Stimulated activated CD4-positive, alpha-beta T cell treated with anti-CD3 and anti-CD28 coated beads, Interleukin-2, amount 100 ng/mL, for 4 hours (primary cell): ENCODE results near the gene ECHDC3.
"Not testable (repeated sequence)": the region's sequence is repeated elsewhere in the genome, so short reads cannot be mapped to it uniquely, and the experiment has no call there.

Source experiments
- DNase-seq: peaks from one replicate; pipeline ENCODE4 v3.0.0-alpha.2; 2020; ENCODE audit warnings: low read depth

Gene ECHDC3

DNA sequence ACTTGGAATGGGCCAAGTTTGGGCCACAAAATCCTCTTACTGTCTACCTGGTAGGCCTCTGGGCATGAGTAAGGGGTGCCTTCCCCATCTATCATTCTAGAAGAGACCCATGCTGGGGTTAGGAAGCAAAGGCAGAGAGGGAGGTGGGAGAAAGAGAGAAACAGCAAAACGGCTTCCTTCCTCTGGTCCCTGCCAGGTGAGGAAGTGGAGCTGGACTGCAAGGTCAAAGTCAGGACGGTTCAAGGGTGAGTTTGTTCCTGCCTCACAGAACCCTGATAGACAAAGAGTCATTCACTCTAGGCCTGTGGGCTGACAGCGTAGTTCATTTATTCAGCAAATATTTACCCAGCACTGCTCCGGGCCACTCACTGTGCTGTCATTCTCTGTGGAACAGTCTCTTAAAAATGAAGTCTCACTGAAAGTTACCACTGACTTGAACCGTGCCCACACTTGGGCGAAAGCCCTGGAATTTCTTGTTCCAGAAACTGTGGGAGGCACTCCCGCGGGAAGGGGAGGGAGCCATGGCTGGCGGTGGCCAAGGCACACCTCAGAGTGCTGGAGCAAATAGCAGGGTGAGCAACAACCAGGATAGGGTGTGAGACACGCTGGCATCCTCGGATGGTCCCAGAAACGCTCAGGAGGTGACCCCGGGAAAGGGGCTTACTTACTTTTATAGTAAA, 26.2 kb upstream of the ECHDC3 start:
- DNase-seq = no peak

DNA sequence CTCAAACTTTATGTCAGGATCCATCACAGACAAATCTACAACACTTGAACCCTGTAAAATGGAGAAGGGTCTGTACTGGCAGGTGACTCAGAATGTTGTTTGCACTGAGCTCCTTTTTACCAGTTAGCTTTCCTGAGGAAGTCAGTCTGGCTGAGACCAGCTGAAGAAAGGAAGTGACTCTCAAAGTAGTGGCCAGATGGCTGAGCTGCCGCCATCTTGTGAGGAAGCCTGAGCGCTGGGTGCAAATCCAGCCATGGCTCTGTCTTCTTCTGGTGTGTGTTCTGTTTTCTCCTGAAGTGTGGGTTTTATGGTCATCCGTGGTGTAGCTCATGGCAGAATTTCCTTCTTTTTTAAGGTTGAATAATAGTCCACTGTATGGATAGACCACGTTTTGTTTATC, 25.5 kb upstream of the ECHDC3 start:
- DNase-seq = no peak

DNA sequence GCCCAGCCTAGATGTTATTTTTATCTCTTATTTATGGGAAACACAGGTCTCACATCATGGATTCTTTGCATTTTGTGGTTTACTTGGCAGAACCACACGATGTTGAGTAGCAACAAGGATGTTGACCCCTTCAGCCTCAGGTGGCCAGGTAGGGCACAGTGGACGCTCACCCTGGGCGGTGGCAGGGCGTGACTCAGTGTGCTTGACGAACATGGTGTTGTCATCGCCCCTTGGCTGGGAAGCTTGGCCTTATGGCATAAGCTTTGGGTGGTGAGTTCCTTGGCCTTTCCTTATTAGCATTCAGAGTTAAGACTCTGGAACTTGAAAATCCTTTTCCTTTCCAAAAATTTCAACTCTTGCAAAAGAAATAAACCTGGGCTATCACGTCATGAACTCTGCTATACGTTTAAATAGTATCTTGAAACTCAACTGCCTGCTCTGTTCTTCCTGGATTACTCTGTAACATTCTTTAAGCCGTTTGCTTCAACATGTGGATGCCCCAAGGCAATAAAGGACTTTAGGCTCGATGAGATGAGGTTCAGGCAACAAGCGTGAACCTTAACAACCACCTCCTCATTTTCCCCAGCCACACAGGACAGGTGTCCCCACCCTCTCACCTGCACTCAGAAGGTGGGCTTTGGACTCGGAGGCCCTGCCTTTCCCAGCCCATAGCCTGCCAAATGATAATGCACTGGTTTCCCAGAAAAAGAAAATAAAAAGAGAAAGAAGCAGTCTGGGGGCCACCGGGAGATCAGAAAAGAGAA, 22.5 kb upstream of the ECHDC3 start:
- no peak for DNase-seq

DNA sequence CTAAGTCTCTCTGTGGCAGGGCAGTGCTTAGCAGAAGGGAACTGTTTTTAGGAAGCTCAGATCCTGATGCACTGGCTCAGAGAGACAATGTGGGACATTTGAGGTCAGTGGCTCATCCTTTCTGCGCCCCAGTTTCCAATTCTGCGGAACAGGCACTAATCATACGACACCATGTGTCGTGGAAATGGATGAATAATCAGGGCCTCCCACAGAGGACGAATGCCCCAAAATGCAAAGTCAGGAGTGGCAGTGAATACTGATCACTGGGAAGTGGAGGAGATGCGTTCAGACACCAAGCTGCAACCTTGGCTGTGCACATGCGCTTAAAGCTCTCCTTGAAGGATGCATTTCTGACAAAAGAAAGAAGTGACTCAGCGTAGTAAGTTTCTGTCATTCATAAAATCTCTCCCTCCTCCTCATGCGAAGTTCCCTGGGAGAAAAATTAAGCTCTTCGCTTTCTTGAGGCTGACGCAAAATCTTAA, 21.9 kb upstream of the ECHDC3 start:
- no peak for DNase-seq

DNA sequence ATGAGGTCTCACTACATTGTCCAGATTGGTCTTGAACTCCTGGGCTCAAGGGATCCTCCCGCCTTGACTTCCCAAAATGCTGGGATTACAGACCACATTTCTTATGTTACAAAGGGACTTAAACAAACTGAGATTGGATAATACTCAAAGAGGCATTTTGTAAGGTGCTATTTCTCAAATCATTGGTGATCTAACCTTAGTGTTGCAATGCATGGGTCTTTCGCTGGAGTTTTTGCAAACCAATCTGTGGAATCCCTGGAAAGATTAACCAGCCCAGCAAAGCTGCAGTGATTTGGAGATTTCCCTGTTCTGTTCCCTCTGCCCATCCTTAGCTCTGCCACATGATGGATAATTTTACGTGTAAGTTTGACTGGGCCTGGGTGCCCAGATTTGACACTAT, 20.4 kb upstream of the ECHDC3 start:
- no peak for DNase-seq

DNA sequence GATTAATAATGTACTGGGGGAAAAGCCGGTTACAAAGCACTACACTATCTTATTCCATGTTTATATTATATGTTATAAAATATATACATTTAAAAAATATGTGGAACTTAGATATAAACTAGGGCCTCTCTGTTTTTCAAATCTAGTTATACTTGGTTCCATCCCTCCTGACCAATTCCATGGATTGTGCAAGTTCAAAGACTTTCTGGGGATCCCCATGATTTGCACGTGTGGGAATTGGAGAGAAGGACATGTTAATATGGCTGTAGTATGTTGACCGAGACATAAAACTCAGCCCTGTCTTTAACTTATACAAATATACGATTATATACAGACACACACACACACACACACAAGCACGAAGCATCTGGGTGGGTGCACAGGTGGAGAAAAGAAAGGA, 18.8 kb upstream of the ECHDC3 start:
- DNase-seq = no peak

DNA sequence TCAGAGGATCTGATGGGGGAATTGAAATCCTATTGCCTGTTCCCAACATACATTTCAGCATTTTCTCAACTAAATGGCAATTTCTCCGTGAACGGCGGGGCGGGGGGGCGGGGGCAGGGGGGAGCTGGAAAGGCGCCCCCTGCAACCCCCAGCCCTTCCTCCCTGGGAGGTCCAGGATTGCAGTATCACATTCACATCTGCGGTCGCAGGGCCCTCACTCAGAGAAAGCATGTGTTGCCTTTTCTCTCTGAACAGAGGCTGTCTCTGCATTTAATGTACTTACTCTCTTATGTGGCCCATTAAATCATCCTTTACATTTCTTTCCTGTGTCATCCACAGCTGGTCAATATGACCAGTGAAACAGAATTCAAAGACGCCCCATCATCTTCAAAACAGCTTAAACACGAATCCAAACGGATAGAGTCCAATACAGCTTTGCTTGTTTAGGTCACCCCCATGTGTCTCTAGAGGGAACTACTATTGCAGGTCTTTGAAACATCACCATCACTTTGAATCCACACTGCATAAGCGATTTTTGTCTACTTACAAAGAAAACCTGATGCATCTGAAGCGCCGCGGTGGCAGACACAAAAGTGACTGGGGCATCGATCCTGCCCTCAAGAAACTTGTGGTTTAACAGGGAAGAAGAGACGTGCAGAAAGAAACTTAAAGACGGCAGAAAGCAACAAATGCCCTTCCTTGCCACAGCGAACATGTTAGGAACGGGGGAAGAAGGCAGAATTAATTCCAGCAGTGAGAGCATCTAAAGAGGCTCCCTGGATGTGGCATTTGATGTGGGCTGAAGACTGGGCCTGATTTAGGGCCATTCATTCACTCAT, 17.0 kb upstream of the ECHDC3 start:
- no peak for DNase-seq

DNA sequence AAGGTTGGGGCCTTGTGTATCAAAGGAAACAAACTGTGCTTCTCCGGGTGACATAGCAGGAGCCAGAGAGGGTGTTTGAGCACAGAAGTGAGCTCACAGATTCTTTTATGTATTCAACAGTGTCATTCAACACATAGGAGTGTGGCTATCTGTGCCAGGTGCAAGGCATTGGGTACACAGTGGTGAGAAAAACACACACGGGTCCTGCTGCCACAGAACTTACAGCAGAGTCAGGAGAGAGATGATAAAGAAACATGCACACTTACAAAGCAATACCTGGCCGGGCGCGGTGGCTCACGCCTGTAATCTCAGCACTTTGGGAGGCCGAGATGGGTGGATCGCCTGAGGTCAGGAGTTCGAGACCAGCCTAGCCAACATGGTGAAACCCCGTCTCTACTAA, 16.3 kb upstream of the ECHDC3 start:
- DNase-seq = no peak

DNA sequence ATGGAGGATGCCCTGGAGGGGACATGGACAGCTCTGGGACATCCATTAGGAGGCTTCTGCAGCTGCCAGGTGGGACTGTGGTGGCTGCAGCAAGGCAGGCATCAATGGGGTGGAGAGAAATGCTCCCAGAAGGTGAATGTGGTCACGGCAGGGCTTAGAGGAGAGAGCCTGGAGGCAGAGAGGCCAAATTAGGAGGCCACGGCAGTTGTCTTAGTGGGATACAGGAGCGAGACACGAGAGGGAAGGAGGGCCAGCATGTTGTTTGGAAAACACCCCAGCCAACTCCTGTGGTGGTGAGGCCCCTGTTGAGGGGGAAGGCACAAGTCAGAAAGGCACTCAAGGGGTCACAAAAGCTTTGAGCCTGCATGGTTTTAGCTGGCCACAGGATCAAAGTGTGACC, 14.6 kb upstream of the ECHDC3 start:
- no peak for DNase-seq

DNA sequence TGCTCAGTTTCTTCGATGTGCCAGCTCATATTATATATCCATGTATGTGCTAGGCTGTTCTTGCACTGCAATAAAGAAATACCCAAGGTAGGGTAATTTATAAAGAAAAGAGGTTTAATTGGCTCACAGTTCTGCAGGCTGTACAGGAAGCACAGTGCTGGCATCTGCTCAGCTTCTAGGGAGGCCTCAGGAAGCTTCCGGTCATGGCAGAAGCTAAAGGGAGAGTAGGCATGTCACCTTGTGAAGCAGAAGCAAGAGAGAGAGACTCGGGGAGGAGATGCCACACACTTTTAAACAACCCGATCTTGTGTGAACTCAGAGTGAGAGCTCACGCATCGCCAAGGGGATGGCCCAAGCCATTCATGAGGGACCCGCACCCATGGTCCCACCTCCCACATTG, 13.8 kb upstream of the ECHDC3 start:
- DNase-seq = no peak

DNA sequence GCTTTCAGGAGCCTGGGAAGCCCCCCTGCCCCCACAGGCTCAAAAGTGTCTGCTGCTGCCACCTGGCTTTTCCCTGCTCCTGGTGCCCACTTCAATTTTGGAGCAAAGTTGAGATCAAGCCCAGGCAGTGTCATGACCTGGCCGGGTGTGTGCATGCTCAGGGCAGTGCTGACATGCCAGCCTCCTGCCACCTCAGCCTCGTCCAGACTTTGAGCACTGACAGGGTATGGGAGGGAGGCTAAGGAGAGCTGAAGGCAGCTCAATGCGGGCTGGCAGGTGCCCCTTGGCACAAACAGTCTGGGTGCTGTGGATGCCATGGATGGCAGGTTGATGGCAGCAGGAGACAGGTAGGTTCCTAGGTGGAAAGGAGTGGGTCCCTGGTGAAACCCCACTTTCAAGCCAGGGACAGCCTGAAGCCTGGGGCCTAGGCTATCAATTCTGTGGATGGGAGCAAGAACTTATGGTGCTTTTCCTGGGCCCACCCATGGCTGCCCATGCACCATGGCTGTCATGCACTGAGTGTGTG, 12.3 kb upstream of the ECHDC3 start:
- DNase-seq = no peak

DNA sequence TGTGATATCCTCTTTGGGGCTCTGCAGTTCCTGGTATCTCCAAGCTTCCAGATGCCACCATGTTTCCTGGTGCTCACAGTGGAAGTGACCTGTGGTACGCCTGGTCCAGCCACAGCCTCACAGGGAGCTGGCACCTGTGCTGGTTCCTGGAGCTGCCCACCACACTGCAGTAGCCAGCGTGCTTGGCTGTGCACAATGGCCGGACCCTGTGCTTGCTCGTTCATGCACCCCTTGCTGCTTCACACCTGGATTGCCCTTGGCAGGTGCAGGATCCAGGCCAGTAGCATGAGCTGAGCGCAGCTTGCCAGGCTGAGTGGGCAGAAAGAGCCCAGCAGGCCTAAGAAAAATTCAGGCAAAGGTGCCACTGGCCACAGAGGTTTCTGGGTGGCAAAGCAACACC, 11.4 kb upstream of the ECHDC3 start:
- no peak for DNase-seq

DNA sequence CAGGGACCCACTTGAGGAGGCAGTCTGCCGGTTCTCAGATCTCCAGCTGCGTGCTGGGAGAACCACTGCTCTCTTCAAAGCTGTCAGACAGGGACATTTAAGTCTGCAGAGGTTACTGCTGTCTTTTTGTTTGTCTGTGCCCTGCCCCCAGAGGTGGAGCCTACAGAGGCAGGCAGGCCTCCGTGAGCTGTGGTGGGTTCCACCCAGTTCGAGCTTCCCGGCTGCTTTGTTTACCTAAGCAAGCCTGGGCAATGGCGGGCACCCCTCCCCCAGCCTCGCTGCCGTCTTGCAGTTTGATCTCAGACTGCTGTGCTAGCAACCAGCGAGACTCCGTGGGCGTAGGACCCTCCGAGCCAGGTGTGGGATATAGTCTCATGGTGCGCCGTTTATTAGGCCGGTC, 5.4 kb upstream of the ECHDC3 start:
- not testable (repeated sequence) for DNase-seq

DNA sequence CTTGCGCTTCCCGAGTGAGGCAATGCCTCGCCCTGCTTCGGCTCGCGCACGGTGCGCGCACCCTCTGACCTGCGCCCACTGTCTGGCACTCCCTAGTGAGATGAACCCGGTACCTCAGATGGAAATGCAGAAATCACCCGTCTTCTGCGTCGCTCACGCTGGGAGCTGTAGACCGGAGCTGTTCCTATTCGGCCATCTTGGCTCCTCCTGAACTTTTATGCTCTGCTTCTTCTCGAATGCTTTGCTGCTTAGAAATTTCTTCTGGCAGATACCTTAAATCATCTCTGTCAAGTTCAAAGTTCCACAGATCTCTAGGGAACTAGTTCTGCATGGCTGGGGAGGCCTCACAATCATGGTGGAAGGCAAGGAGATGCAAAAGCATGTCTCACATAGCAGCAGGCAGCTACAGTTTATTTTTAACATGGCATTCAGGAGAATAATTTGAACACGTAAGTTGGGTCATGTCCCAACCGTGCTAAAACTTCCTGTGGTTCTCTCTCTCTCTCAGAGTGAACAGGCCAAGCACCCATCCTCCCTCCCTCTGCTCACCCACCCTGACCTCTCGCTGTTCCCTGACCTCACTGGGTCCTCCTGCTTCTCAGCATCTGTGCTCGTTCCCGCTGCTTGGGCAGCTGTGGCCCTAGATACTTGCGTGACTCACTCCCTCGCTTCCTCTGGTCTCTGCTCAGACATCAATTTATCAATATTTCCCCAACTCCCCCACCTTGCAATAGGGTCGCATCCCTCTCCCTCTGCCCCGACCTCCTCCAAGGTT, 4.7 kb upstream of the ECHDC3 start:
- DNase-seq = not testable (repeated sequence)

DNA sequence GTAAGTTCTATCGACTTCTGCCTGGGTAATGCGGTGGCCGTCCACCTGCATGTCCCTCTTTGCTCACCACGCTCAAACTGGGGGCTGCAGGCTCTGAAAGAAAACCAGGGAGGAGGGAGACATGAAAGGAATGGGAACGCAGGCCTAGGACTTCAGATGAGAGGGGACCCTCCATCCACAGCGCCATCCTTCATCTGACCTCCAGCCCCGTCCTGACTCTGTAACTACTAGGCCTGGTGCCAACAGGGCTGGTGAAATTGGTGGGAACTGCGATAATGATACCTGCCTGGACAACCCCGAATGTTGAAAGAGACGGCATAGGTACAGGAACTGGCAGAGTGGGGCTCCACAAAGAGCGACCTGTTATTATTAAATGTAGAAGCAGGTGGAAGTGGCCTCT, 1.3 kb upstream of the ECHDC3 start:
- DNase-seq = no peak

DNA sequence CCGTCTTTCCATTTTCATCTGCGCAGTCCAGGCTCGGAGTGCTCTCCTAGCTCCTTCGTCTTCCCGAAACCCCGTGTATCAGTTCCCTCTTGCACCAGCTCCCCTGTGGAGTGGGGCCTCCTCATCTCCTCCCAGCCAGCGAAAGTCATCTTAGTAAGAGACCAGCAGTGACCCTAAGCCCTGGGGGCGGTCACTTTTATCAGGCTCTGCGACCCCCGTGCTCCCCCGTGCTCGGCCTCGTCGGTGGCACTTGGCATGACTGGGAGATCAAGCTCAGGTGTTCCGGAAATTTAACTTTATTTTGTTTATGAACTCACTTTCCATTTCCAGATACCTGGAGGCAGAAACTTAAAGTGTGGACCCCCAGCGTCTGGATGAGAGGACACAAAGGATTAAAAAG, 574 bp upstream of the ECHDC3 start:
- no peak for DNase-seq

DNA sequence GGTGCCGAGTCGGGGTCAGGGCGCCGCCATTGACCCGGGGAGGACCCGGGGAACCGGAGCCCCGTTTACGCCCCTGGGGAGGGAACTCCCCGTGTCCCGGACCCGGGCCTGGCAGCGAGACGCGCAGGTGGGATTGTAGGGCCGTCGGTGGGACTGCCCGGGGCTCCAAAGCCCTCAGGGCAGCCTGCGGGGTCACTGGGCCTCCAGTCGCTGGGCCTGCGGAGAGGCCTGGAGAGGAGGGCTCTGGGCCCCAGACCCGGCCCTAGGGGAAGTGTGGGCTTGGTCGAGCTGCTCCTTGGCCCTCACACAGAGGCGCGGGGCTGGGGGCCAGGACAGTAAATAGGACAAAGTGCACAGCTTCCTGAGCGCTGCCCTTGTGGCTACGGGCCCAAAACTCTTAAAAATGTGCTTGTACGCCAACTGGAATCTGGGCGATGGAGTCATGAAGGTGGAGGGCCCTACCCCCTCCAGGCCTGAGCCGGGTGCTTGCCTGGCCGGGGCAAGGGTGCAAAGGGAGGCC, 657 bp downstream of the ECHDC3 start:
- no peak for DNase-seq

DNA sequence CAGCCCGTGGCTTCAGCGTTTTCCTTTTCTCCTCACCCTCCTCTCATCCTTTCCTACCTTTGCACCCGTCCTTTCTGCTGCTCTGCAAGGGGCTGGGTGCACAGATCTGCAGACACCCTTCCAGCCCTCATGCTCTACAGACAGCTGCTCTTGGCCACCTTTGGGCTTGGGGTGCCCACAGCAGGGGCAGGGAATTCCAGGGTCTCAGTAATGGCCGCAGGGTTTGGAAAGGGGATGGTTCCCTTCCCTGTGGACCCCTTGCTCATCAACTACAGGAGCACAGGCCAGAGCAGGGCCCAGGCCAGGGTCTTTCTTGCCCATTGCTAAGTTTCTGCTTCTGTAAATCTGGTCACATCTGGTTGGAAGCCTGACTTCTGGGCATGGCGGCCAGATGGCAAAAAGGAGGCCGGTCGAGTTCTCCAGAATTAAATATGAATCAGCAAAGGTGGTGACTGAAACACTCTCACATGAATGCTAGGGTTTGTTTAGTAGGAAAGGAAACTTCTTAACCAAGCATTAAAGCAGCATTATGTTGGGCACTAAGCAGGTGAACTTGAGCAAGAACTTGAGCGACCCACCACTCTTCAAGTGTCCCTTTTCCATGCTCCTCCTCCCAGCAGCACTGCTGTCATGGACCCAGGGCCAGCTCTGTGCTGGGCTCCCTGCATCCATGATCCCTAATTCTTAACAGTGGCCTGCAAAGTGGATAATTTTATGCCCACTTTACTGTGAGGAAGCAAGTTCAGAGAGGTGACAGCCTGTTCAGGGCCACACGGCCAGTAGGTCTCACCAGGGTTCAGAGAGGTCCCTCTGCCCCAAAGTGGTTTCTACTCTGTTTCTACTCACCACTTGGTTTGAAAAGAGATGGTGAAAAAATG, 1.5 kb downstream of the ECHDC3 start:
- DNase-seq = no peak

DNA sequence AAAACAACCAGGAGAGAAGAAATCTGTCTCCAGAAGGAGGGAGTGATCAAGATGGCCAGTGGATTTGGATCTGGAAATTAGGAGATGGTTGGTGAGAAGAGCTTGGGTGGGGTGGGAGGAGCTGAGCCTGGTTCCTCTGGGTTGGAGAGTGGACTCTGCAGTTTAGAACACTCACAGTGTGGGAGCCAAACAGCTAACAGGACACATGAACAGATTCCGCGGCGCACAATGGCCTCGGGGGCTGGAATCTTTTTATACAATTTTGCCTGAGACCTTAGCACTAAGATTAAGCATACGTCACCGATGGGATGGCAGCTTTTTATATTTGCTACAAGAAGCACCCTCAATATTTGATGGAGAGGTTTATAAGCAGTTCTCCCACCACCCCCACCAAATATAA, 2.9 kb downstream of the ECHDC3 start:
- no peak for DNase-seq

DNA sequence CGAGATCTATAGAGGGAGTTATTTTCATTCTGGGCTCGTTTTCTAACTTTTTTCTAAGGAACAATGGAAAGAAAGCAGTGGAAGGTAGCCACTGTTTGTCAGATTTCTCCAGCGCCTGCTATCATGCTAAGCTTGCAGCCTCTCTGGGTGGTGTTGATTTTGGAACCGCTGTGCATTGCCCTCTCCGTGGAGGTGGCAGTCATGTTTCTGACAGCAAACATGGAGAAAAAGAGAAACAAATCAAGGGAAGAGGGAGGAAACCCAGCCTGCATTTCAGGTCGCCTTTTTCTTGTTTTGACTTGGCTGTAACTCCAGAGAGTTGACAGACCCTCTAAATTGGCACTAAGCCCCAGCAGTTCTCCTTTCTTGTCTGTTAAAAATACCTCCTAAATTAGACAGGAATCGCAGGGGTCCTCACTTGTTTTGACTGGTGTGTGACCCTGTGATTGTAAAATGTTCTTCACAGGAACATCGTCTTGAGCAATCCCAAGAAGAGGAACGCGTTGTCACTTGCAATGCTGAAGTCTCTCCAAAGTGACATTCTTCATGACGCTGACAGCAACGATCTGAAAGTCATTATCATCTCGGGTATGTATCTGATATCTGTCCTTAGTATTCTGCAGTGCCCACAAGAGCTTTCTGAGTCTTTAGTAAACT, 4.8 kb downstream of the ECHDC3 start:
- no peak for DNase-seq
